Measurements from ENCODE around the gene LRRIQ4.

The LRRIQ4 gene

GRCh38 chr3:169857811-169858210 lies 45.1 kb downstream of the LRRIQ4 start:
- DNase-seq (ENCODE audit: low spot score), result no peak

GRCh38 chr3:169861871-169862270 lies 49.2 kb downstream of the LRRIQ4 start:
- no peak for DNase-seq (ENCODE audit: low spot score)

- peak; percentile 70 for DNase-seq (ENCODE audit: low spot score)
These were observed 50.8 kb downstream of the LRRIQ4 start for GRCh38 chr3:169863458-169863899.

- DNase-seq (ENCODE audit: low spot score), result no peak
These were observed 51.6 kb downstream of the LRRIQ4 start for GRCh38 chr3:169864270-169864669.

GRCh38 chr3:169865176-169865767 lies 52.6 kb downstream of the LRRIQ4 start:
- DNase-seq (ENCODE audit: low spot score), result no peak

GRCh38 chr3:169867584-169868210 lies 55.0 kb downstream of the LRRIQ4 start:
- DNase-seq (ENCODE audit: low spot score), result no peak

- DNase-seq (ENCODE audit: low spot score), result no peak
These were observed 55.7 kb downstream of the LRRIQ4 start for GRCh38 chr3:169868369-169868768.

GRCh38 chr3:169869484-169870220 lies 57.0 kb downstream of the LRRIQ4 start, which contains the start of gene LRRC31:
LRRC31 (minus strand) TSS chr3:169869935; CDS start chr3:169869807, 128 bp downstream.
- no peak for DNase-seq (ENCODE audit: low spot score)

GRCh38 chr3:169871129-169871886 lies 58.6 kb downstream of the LRRIQ4 start:
- no peak for DNase-seq (ENCODE audit: low spot score)

- DNase-seq (ENCODE audit: low spot score), result no peak
These were observed 66.4 kb downstream of the LRRIQ4 start for GRCh38 chr3:169879013-169879557.

- DNase-seq (ENCODE audit: low spot score), result peak; percentile 49
These were observed 67.3 kb downstream of the LRRIQ4 start for GRCh38 chr3:169879845-169880575.

- DNase-seq (ENCODE audit: low spot score), result no peak
These were observed 68.0 kb downstream of the LRRIQ4 start for GRCh38 chr3:169880576-169881250.

- DNase-seq (ENCODE audit: low spot score), result no peak
These were observed 74.0 kb downstream of the LRRIQ4 start for GRCh38 chr3:169886671-169887070.

All from ecto neural progenitor cell (in vitro differentiated cells).